Liver (tissue), 9 donors: ENCODE results near the gene UBL3. TPM values are rescaled to one million over a fixed set of nuclear protein-coding genes. Genes with fewer than 3 reads are reported as not detected.

ENCODE experiments used
- DNase-seq: peaks from one replicate; pipeline ENCODE4 v3.0.0-alpha.2; 2017; ENCODE audit warnings: low spot score
- H3K27ac ChIP-seq, 2 donors: one replicate each; pipeline ENCODE4 v1.7.0; 2013; ENCODE audit warnings: inconsistent platforms in 2 of 2, low read length in 2 of 2, control low read depth in 1 of 2, low read depth in 1 of 2, mild to moderate bottlenecking in 1 of 2
- H3K27me3 ChIP-seq, 4 donors: one replicate each; pipeline versions ENCODE4 v1.6.1 to v1.7.0; 2013; ENCODE audit warnings: low read length in 3 of 4, inconsistent platforms in 1 of 4, mild to moderate bottlenecking in 1 of 4, moderate library complexity in 1 of 4; ENCODE audit not compliant: control insufficient read depth in 4 of 4, insufficient read depth in 4 of 4
- H3K36me3 ChIP-seq, 4 donors: one replicate each; pipeline versions ENCODE4 v1.6.1 to v1.7.0; 2013; ENCODE audit warnings: low read length in 3 of 4, mild to moderate bottlenecking in 3 of 4, low read depth in 1 of 4, moderate library complexity in 1 of 4; ENCODE audit not compliant: control insufficient read depth in 4 of 4, insufficient read depth in 3 of 4
- H3K4me1 ChIP-seq, 4 donors: one replicate each; pipeline versions ENCODE4 v1.6.1 to v1.7.0; 2013; ENCODE audit warnings: low read length in 3 of 4, mild to moderate bottlenecking in 3 of 4, moderate library complexity in 1 of 4; ENCODE audit not compliant: control insufficient read depth in 4 of 4, insufficient read depth in 4 of 4
- H3K4me3 ChIP-seq, 3 donors: one replicate each; pipeline versions ENCODE4 v1.6.1 to v1.7.0; 2013; ENCODE audit warnings: low read length in 3 of 3, control low read depth in 1 of 3, low read depth in 1 of 3, mild to moderate bottlenecking in 1 of 3
- H3K9ac ChIP-seq, 2 donors: one replicate each; pipeline ENCODE4 v1.7.0; 2013; ENCODE audit warnings: low read length in 2 of 2, mild to moderate bottlenecking in 2 of 2, moderate library complexity in 2 of 2, control low read depth in 1 of 2, low read depth in 1 of 2
- H3K9me3 ChIP-seq, 4 donors: one replicate each; pipeline versions ENCODE4 v1.6.1 to v1.7.0; 2013; ENCODE audit warnings: low read length in 3 of 4; ENCODE audit not compliant: control insufficient read depth in 4 of 4
- ATF3 ChIP-seq: IDR thresholded peaks from 2 replicates; pipeline ENCODE4 v1.6.1; 2016; ENCODE audit warnings: antibody characterized with exemption
- EGR1 ChIP-seq, 2 donors: IDR thresholded peaks; 2 replicates each; pipeline ENCODE4 v1.6.1; 2016 to 2018; ENCODE audit warnings: antibody characterized with exemption in 2 of 2, low read depth in 2 of 2
- FOXA1 ChIP-seq: IDR thresholded peaks from 2 replicates; pipeline ENCODE4 v1.6.1; 2016; ENCODE audit warnings: antibody characterized with exemption
- FOXA2 ChIP-seq: IDR thresholded peaks from 2 replicates; pipeline ENCODE4 v1.6.1; 2016; ENCODE audit warnings: antibody characterized with exemption
- GABPA ChIP-seq, 2 donors: IDR thresholded peaks in 1 of 2; conservative IDR thresholded peaks in 1 of 2; 2 replicates each; pipeline ENCODE4 v1.6.1; 2016; ENCODE audit warnings: antibody characterized with exemption in 2 of 2, mild to moderate bottlenecking in 1 of 2, moderate library complexity in 1 of 2
- HNF4A ChIP-seq, 2 donors: conservative IDR thresholded peaks; 2 replicates each; pipeline ENCODE4 v1.6.1; 2016; ENCODE audit warnings: antibody characterized with exemption in 2 of 2, mild to moderate bottlenecking in 2 of 2
- HNF4G ChIP-seq: IDR thresholded peaks from 2 replicates; pipeline ENCODE4 v1.6.1; 2016; ENCODE audit warnings: antibody characterized with exemption
- JUND ChIP-seq, 2 donors: IDR thresholded peaks; 2 replicates each; pipeline ENCODE4 v1.6.1; 2016; ENCODE audit warnings: antibody characterized with exemption in 2 of 2
- MAX ChIP-seq: IDR thresholded peaks from 2 replicates; pipeline ENCODE4 v1.6.1; 2016; ENCODE audit warnings: antibody characterized with exemption
- NR2F2 ChIP-seq: IDR thresholded peaks from 2 replicates; pipeline ENCODE4 v1.6.1; 2016; ENCODE audit warnings: antibody characterized with exemption
- RAD21 ChIP-seq, 2 donors: IDR thresholded peaks; 2 replicates each; pipeline ENCODE4 v1.6.1; 2016; ENCODE audit warnings: antibody characterized with exemption in 2 of 2, mild to moderate bottlenecking in 2 of 2
- REST ChIP-seq: IDR thresholded peaks from 2 replicates; pipeline ENCODE4 v1.6.1; 2016; ENCODE audit warnings: antibody characterized with exemption, mild to moderate bottlenecking
- RXRA ChIP-seq, 2 donors: IDR thresholded peaks; 2 replicates each; pipeline ENCODE4 v1.6.1; 2017 to 2018; ENCODE audit warnings: antibody characterized with exemption in 2 of 2, mild to moderate bottlenecking in 1 of 2
- SP1 ChIP-seq: IDR thresholded peaks from 2 replicates; pipeline ENCODE4 v1.6.1; 2018; ENCODE audit warnings: antibody characterized with exemption, mild to moderate bottlenecking
- TAF1 ChIP-seq: conservative IDR thresholded peaks from 2 replicates; pipeline ENCODE4 v1.6.1; 2016; ENCODE audit warnings: antibody characterized with exemption, mild to moderate bottlenecking
- YY1 ChIP-seq: IDR thresholded peaks from 2 replicates; pipeline ENCODE4 v1.6.1; 2016; ENCODE audit warnings: antibody characterized with exemption, mild to moderate bottlenecking
- ZBTB33 ChIP-seq: IDR thresholded peaks from 2 replicates; pipeline ENCODE4 v1.6.1; 2016; ENCODE audit warnings: antibody characterized with exemption
- WGBS: extraction: QIAGEN DNeasy Blood & Tissue Kit; methylation state at CpG from one replicate; pipeline ENCODE4 v1.1.7; 2013; 5-methylcytosine and 5-hydroxymethylcytosine counted together
- polyA plus RNA-seq, 2 donors: library from polyadenylated mRNA; stranded (reverse) in 1 of 2; unstranded in 1 of 2; fragments of 200-250 nt in 1 of 2; fragments of >200 nt in 1 of 2; fragmentation: Nextera tagmentation in 1 of 2; extraction: Ambion mirVana in 1 of 2; gene quantifications; one replicate each; pipeline versions ENCODE4 v1.2.1 to v1.2.3, GENCODE V29; 2013 to 2015
- total RNA-seq, 2 donors: library from RNA; depleted of rRNA; stranded (reverse); fragments of >200 nt; gene quantifications; one replicate each; pipeline ENCODE4 v1.2.3, GENCODE V29; 2014
- TF ChIP-seq, protein P1 (sequence below): fragments of 150-350 bp; IDR thresholded peaks from 2 replicates; pipeline ENCODE4 v1.5.1; 2017; ENCODE audit warnings: improper control_type of control experiment, low read depth, low read length; ENCODE audit not compliant: missing input control
- donor health status: healthy.
- donor health status: healthy.
- donor health status: healthy.
- donor health status: healthy.
- donor health status: healthy.

The UBL3 gene
- total and polyA plus RNA-seq, 4 donors: 13.9 to 21.3 (median 15.9) TPM

GRCh38 chr13:29752175-29752574 lies 98.2 kb downstream of the UBL3 start:
- no peak overlapping the region for H3K9ac ChIP-seq
- no peak overlapping the region for H3K27ac ChIP-seq
- no peak for DNase-seq
- H3K9me3 ChIP-seq: no peaks in the 10 kb centered on the region
- WGBS: 86% methylated on average over 4 of the region's 4 CpGs
- no peaks in the 10 kb centered on the region for H3K36me3 ChIP-seq
- H3K4me1 ChIP-seq: no peaks in the 10 kb centered on the region
- TF ChIP-seq NR2F2: no peak
- no peaks in the 10 kb centered on the region for H3K27me3 ChIP-seq
- H3K4me3 ChIP-seq: no peak overlapping the region

DNA sequence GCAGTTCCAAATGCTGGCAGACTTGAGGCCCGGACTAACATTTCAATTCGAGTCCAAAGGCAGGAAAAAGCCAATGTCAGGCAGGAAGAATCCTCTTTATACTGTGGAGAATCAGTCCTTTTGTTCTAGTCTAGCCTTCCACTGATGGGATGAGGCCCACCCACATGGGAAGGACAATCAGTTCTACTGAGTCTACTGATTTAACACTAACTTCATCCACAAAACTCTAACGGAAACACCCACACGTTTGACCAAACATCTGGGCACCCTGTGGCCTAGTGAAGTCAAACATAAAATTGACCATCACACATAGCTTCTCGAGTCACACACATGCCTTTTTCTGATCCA lies 100.3 kb downstream of the UBL3 start:
- Histone ChIP-seq H3K9ac (no peak overlapping the region), H3K4me1 (no peaks in the 10 kb centered on the region), H3K9me3 (no peaks in the 10 kb centered on the region), H3K36me3 (no peaks in the 10 kb centered on the region), H3K27ac (no peak overlapping the region), H3K4me3 (no peak overlapping the region), H3K27me3 (peaks cover 0 to 3% (median 0%) of the 10 kb centered on the region in 4 donors)
- TF ChIP-seq, protein P1, sequence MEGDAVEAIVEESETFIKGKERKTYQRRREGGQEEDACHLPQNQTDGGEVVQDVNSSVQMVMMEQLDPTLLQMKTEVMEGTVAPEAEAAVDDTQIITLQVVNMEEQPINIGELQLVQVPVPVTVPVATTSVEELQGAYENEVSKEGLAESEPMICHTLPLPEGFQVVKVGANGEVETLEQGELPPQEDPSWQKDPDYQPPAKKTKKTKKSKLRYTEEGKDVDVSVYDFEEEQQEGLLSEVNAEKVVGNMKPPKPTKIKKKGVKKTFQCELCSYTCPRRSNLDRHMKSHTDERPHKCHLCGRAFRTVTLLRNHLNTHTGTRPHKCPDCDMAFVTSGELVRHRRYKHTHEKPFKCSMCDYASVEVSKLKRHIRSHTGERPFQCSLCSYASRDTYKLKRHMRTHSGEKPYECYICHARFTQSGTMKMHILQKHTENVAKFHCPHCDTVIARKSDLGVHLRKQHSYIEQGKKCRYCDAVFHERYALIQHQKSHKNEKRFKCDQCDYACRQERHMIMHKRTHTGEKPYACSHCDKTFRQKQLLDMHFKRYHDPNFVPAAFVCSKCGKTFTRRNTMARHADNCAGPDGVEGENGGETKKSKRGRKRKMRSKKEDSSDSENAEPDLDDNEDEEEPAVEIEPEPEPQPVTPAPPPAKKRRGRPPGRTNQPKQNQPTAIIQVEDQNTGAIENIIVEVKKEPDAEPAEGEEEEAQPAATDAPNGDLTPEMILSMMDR: no peak
- TF ChIP-seq HNF4G: no peak
- TF ChIP-seq ATF3: no peak
- no peak for TF ChIP-seq TAF1
- TF ChIP-seq YY1: no peak
- no peak for TF ChIP-seq HNF4A (conservative IDR thresholded peaks at IDR 0.05)
- TF ChIP-seq ZBTB33: no peak
- no peak for TF ChIP-seq FOXA2
- TF ChIP-seq RXRA (IDR thresholded peaks at IDR 0.05): no peak
- TF ChIP-seq GABPA (IDR thresholded peaks at IDR 0.05 in 1 of 2, conservative IDR thresholded peaks at IDR 0.05 in 1 of 2): no peak
- TF ChIP-seq JUND (IDR thresholded peaks at IDR 0.05): no peak
- no peak for TF ChIP-seq SP1
- no peak for TF ChIP-seq NR2F2
- TF ChIP-seq EGR1 (IDR thresholded peaks at IDR 0.05; ENCODE audit: low read depth in 2 of 2): no peak
- TF ChIP-seq REST: no peak
- TF ChIP-seq FOXA1: no peak
- TF ChIP-seq MAX: no peak
- TF ChIP-seq RAD21 (IDR thresholded peaks at IDR 0.05): no peak
- DNase-seq: no peak
- 80% methylated on average over 5 of the region's 5 CpGs for WGBS
